ENCODE data around the gene PSKH1. TPM values are rescaled to one million over a fixed set of nuclear protein-coding genes. Genes with fewer than 3 reads are reported as not detected.

PSKH1 gene
- total and polyA plus RNA-seq, 9 of the 15 experiments (the other 6 are each of a cell fraction or from before 2014, with no cell fraction given), result 0.96 to 20.9 (median 9.4) TPM

GRCh38 chr16:67944690-67945391 lies 51.8 kb downstream of the PSKH1 start:
- H3K9me1 ChIP-seq (ENCODE audit: control insufficient read depth, insufficient read depth, low read length), result no peaks in the 10 kb centered on the region
- no peak for FAIRE-seq
- no peak for DNase-seq (ENCODE audit: extremely low read depth in 1 of 4, low spot score in 3 of 4)
- peaks cover 16% of the 10 kb centered on the region; the same call in 1 of the 2 replicates for H4K20me1 ChIP-seq (replicated peaks; ENCODE audit: control insufficient read depth, insufficient read depth, low read length)
- intact Hi-C loops (cut with micrococcal nuclease) (no loop called here), in situ Hi-C loops (cut with MboI) (no loop called here)
- H3K9ac ChIP-seq (ENCODE audit: insufficient read depth in 1 of 2, low read depth in 2 of 2, low read length in 2 of 2), result peak overlapping the region in 1 of 2 experiments; percentile 79; a peak in 2 of 4 replicates
- no peaks in the 10 kb centered on the region; the same call in 1 of the 2 replicates for H3K9me3 ChIP-seq (replicated peaks; ENCODE audit: control insufficient read depth, insufficient read depth, low read depth, low read length)
- no peaks in the 10 kb centered on the region for H3K79me2 ChIP-seq (ENCODE audit: control insufficient read depth, insufficient read depth, low read length)
- ATAC-seq, result no peak
- peak; percentile 53 for TF ChIP-seq POLR2G (IDR thresholded peaks at IDR 0.05; ENCODE audit: low read depth, low read length)
- TF ChIP-seq JUNB (CRISPR knock-in tag; conservative IDR thresholded peaks at IDR 0.05), result no peak
- TF ChIP-seq SAFB2 (IDR thresholded peaks at IDR 0.05; ENCODE audit: borderline replicate concordance, low read depth, low read length, severe bottlenecking), result no peak
- 0 out of 2 replicates have a peak, but pooled peaks have one; percentile 12 for TF ChIP-seq ZNF740 (CRISPR knock-in tag; IDR thresholded peaks at IDR 0.05)
- TF ChIP-seq ZNF740 (tag; IDR thresholded peaks at IDR 0.05), result no peak
- H3K4me3 ChIP-seq, result no peak overlapping the region
- ChIA-PET CTCF (ENCODE audit: low intra/inter-chr PET ratio) (interaction anchor here (0.7 kb wide), 1 partner anchor 53 kb away, joined by 3 read pairs; no protein-coding TSS in a partner anchor), POLR2A (interaction anchor here (0.6 to 2.4 kb wide), 5 partner anchors 8 to 22 kb away, joined by 3 to 9 read pairs (median 6); no protein-coding TSS in a partner anchor)
- peaks cover 10 to 72% of the 10 kb centered on the region in 2 experiments; a peak in 4 of 5 replicates for H3K4me1 ChIP-seq (replicated peaks in 1 of 2; ENCODE audit: control insufficient read depth in 2 of 2, insufficient read depth in 2 of 2, low read length in 2 of 2)
- peaks cover 82% of the 10 kb centered on the region; the same call in 2 of the 3 replicates for H3K36me3 ChIP-seq (ENCODE audit: control insufficient read depth, insufficient read depth, low read length)
- BruUV-seq (replicated peaks), result no TSS peak
- 94% methylated on average over 22 of the region's 24 CpGs for WGBS (ENCODE audit: insufficient coverage, low coverage, missing lambda C conversion rate)
- no peak overlapping the region for H2AFZ ChIP-seq (ENCODE audit: low read depth, low read length)
- no peak overlapping the region for H3K4me2 ChIP-seq (ENCODE audit: insufficient read depth, low read length)
- H3K27ac ChIP-seq (ENCODE audit: extremely low read depth, low read depth, low read length), result no peak overlapping the region
- no peaks in the 10 kb centered on the region for H3K27me3 ChIP-seq (ENCODE audit: control insufficient read depth in 2 of 2, insufficient read depth in 2 of 2, low read length in 2 of 2)
